H9 (cell line): ENCODE measurements around the gene DPYSL3. TPM values are rescaled to one million over a fixed set of nuclear protein-coding genes. Genes with fewer than 3 reads are reported as not detected.
A peak's percentile ranks its signal among the peaks of the same experiment; 100 is the strongest.

Experiments used
- DNase-seq: peaks from one replicate; pipeline ENCODE4 v3.0.0-alpha.2; 2017
- H2AFZ ChIP-seq: one replicate; pipeline ENCODE4 v1.6.1; 2013; ENCODE audit warnings: mild to moderate bottlenecking, low read length, control low read depth, moderate library complexity
- H2AK5ac ChIP-seq: 2 replicates; pipeline ENCODE4 v1.6.1; 2013; ENCODE audit warnings: low read length, control low read depth, mixed read lengths; ENCODE audit not compliant: insufficient read length
- H2BK120ac ChIP-seq: one replicate; pipeline ENCODE4 v1.6.1; 2013; ENCODE audit warnings: low read depth, mild to moderate bottlenecking, low read length, control low read depth, inconsistent platforms; ENCODE audit not compliant: poor library complexity, severe bottlenecking
- H2BK12ac ChIP-seq: 2 replicates; pipeline ENCODE4 v1.6.1; 2013; ENCODE audit warnings: low read length, control low read depth, mixed read lengths, low read depth; ENCODE audit not compliant: insufficient read length
- H2BK15ac ChIP-seq: 2 replicates; pipeline ENCODE4 v1.6.1; 2013; ENCODE audit warnings: low read depth, low read length, control low read depth
- H2BK20ac ChIP-seq: one replicate; pipeline ENCODE4 v1.6.1; 2013; ENCODE audit warnings: low read depth, mild to moderate bottlenecking, low read length, control low read depth, inconsistent platforms; ENCODE audit not compliant: poor library complexity, severe bottlenecking
- H2BK5ac ChIP-seq: 2 replicates; pipeline ENCODE4 v1.6.1; 2013; ENCODE audit warnings: low read length, control low read depth, mixed read lengths; ENCODE audit not compliant: insufficient read length
- H3K14ac ChIP-seq: 2 replicates; pipeline ENCODE4 v1.6.1; 2013; ENCODE audit warnings: low read length, control low read depth; ENCODE audit not compliant: insufficient read depth
- H3K18ac ChIP-seq: 2 replicates; pipeline ENCODE4 v1.6.1; 2013; ENCODE audit warnings: low read depth, mild to moderate bottlenecking, mixed read lengths, low read length, control low read depth; ENCODE audit not compliant: insufficient read length
- H3K23ac ChIP-seq: 2 replicates; pipeline ENCODE4 v1.6.1; 2013; ENCODE audit warnings: low read length, control low read depth, mixed read lengths, low read depth; ENCODE audit not compliant: insufficient read length
- H3K23me2 ChIP-seq: 2 replicates; pipeline ENCODE4 v1.6.1; 2013; ENCODE audit warnings: low read depth, mild to moderate bottlenecking, mixed read lengths, low read length, control low read depth; ENCODE audit not compliant: insufficient read length, poor library complexity, severe bottlenecking
- H3K27ac ChIP-seq: 2 replicates; pipeline ENCODE4 v1.5.1; 2013; ENCODE audit warnings: low read length, control low read depth, mixed read lengths, low read depth; ENCODE audit not compliant: insufficient read length
- H3K27me3 ChIP-seq: 2 replicates; pipeline ENCODE4 v1.6.1; 2013; ENCODE audit warnings: low read length, control low read depth, inconsistent platforms; ENCODE audit not compliant: insufficient read depth
- H3K4ac ChIP-seq: 2 replicates; pipeline ENCODE4 v1.6.1; 2013; ENCODE audit warnings: low read depth, mild to moderate bottlenecking, control low read depth, inconsistent platforms, low read length, moderate library complexity
- H3K4me1 ChIP-seq: 2 replicates; pipeline ENCODE4 v1.6.1; 2013; ENCODE audit warnings: low read length, control low read depth, inconsistent platforms; ENCODE audit not compliant: insufficient read depth
- H3K4me2 ChIP-seq: 2 replicates; pipeline ENCODE4 v1.6.1; 2013; ENCODE audit warnings: low read length, control low read depth, mixed read lengths; ENCODE audit not compliant: insufficient read length, insufficient read depth
- H3K56ac ChIP-seq: 2 replicates; pipeline ENCODE4 v1.6.1; 2013; ENCODE audit warnings: low read depth, mild to moderate bottlenecking, mixed read lengths, low read length, control low read depth; ENCODE audit not compliant: insufficient read length
- H3K79me1 ChIP-seq: 2 replicates; pipeline ENCODE4 v1.6.1; 2013; ENCODE audit warnings: low read depth, mild to moderate bottlenecking, moderate library complexity, low read length, control low read depth, inconsistent platforms; ENCODE audit not compliant: insufficient read depth, poor library complexity, severe bottlenecking
- H3K79me2 ChIP-seq: 2 replicates; pipeline ENCODE4 v1.6.1; 2013; ENCODE audit warnings: low read length, control low read depth, inconsistent platforms; ENCODE audit not compliant: insufficient read depth
- H3K9ac ChIP-seq: 2 replicates; pipeline ENCODE4 v1.6.1; 2013; ENCODE audit warnings: low read length, control low read depth, mixed read lengths; ENCODE audit not compliant: insufficient read length; ENCODE audit errors: extremely low read depth
- H3K9me3 ChIP-seq: one replicate; pipeline ENCODE4 v1.6.1; 2013; ENCODE audit warnings: low read depth, low read length, inconsistent platforms; ENCODE audit not compliant: control insufficient read depth
- H3T11ph ChIP-seq: one replicate; pipeline ENCODE4 v1.6.1; 2013; ENCODE audit warnings: mild to moderate bottlenecking, low read length, control low read depth, inconsistent platforms
- H4K20me1 ChIP-seq: one replicate; pipeline ENCODE4 v1.6.1; 2013; ENCODE audit not compliant: control insufficient read depth, insufficient read length, insufficient read depth
- H4K5ac ChIP-seq: 2 replicates; pipeline ENCODE4 v1.6.1; 2013; ENCODE audit warnings: low read depth, mild to moderate bottlenecking, mixed read lengths, low read length, control low read depth; ENCODE audit not compliant: insufficient read length
- H4K8ac ChIP-seq: replicated peaks from 2 replicates; pipeline ENCODE4 v1.6.1; 2013; ENCODE audit warnings: low read length, control low read depth, mixed read lengths, low read depth; ENCODE audit not compliant: insufficient read length
- H4K91ac ChIP-seq: 2 replicates; pipeline ENCODE4 v1.6.1; 2013; ENCODE audit warnings: low read depth, mild to moderate bottlenecking, moderate library complexity, mixed read lengths, low read length, control low read depth; ENCODE audit not compliant: insufficient read length
- H3K27ac Mint-ChIP-seq, 3 experiments: 2 replicates in 2 of 3; 3 replicates in 1 of 3; pipeline ENCODE4 v1.8.0; 2020 to 2021; ENCODE audit warnings: mixed read lengths in 3 of 3, mild to moderate bottlenecking in 1 of 3, moderate library complexity in 1 of 3
- H3K27me3 Mint-ChIP-seq: 2 replicates; pipeline ENCODE4 v1.8.0; 2021; ENCODE audit warnings: low read depth, mild to moderate bottlenecking, moderate library complexity, mixed read lengths
- H3K36me3 Mint-ChIP-seq, 3 experiments: 2 replicates in 2 of 3; 3 replicates in 1 of 3; pipeline ENCODE4 v1.8.0; 2020 to 2021; ENCODE audit warnings: low read depth in 3 of 3, mixed read lengths in 3 of 3; ENCODE audit not compliant: insufficient read depth in 1 of 3
- H3K4me1 Mint-ChIP-seq, 2 experiments: 2 replicates each; pipeline ENCODE4 v1.8.0; 2020; ENCODE audit warnings: mixed read lengths in 2 of 2
- H3K4me3 Mint-ChIP-seq, 2 experiments: 2 replicates in 1 of 2; 3 replicates in 1 of 2; pipeline ENCODE4 v1.8.0; 2020 to 2021; ENCODE audit warnings: mild to moderate bottlenecking in 2 of 2, mixed read lengths in 2 of 2, moderate library complexity in 1 of 2
- H3K9me3 Mint-ChIP-seq, 2 experiments: 2 replicates in 1 of 2; 3 replicates in 1 of 2; pipeline ENCODE4 v1.8.0; 2020; ENCODE audit warnings: mild to moderate bottlenecking in 2 of 2, mixed read lengths in 2 of 2, moderate library complexity in 1 of 2
- WGBS: extraction: QIAGEN DNeasy Blood & Tissue Kit; methylation state at CpG from one replicate; pipeline ENCODE4 v1.1.7; 2013; ENCODE audit warnings: missing lambda C conversion rate, low lambda C conversion rate, mixed read lengths; ENCODE audit not compliant: insufficient read length; ENCODE audit errors: extremely low coverage; 5-methylcytosine and 5-hydroxymethylcytosine counted together
- total RNA-seq: library from RNA; stranded (reverse); gene quantifications from 2 replicates; pipeline ENCODE4 v1.2.1, GENCODE V29; 2021
- TF ChIP-seq, protein P1 (sequence below): fragments of 200-600 bp; sonication (generic); conservative IDR thresholded peaks from 3 replicates; pipeline ENCODE4 v1.8.0; 2021; ENCODE audit warnings: antibody characterized with exemption, mild to moderate bottlenecking

Gene DPYSL3
- total RNA-seq, 1 experiment from 2014 or later = 515 TPM

DNA sequence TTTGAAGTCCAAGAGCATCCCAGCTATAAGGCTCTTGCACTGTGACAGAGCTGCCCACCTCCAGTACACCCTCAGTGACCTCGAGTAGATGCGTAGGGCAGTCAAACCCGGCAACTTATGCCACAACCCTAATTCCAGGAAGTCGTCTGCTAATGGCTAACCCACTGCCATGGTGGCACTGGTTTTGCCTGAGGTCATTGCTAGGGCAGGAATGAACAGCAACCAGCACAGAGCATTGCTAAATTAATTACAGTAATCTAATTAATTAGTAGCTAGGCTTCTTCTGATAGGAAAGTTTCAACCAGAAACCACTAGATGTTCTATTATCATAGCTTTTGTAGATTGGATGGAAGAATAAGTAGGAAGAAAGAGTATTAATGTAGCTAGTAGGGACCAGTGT is 122.8 kb downstream of the DPYSL3 start:
- no peak overlapping the region for H2BK120ac ChIP-seq
- no peak overlapping the region for H4K8ac ChIP-seq
- no peak overlapping the region for H4K91ac ChIP-seq
- H3K9ac ChIP-seq = no peak overlapping the region
- H4K5ac ChIP-seq = no peak overlapping the region
- H3K18ac ChIP-seq = no peak overlapping the region
- no peak overlapping the region for H3K56ac ChIP-seq
- WGBS = no CpG with 5 or more reads among the region's 4 CpGs
- Mint-ChIP-seq H3K9me3 (peaks cover 2% of the 10 kb centered on the region in 2 experiments; a peak in 3 of 5 replicates), H3K27me3 (no peaks in the 10 kb centered on the region; the same call in 1 of the 2 replicates), H3K36me3 (peaks cover 5 to 22% (median 21%) of the 10 kb centered on the region in 3 experiments; a peak in 6 of 7 replicates), H3K27ac (peak overlapping the region in 1 of 3 experiments; percentile 38; a peak in 1 of 7 replicates), H3K4me1 (peaks cover 40 to 57% of the 10 kb centered on the region in 2 experiments), H3K4me3 (no peak overlapping the region)
- no peak overlapping the region for H3K23ac ChIP-seq
- H3T11ph ChIP-seq = no peak overlapping the region
- no peaks in the 10 kb centered on the region for H3K79me1 ChIP-seq
- no peak overlapping the region for H3K4ac ChIP-seq
- H3K27me3 ChIP-seq = no peaks in the 10 kb centered on the region
- no peak overlapping the region for H2AK5ac ChIP-seq
- no peak overlapping the region for H3K27ac ChIP-seq
- H3K79me2 ChIP-seq = no peaks in the 10 kb centered on the region
- no peak for DNase-seq
- H2BK12ac ChIP-seq = no peak overlapping the region
- H3K9me3 ChIP-seq = no peaks in the 10 kb centered on the region
- H2BK15ac ChIP-seq = no peak overlapping the region
- H3K14ac ChIP-seq = no peak overlapping the region
- peaks cover 9% of the 10 kb centered on the region; the same call in 1 of the 2 replicates for H3K4me1 ChIP-seq
- TF ChIP-seq, protein P1, sequence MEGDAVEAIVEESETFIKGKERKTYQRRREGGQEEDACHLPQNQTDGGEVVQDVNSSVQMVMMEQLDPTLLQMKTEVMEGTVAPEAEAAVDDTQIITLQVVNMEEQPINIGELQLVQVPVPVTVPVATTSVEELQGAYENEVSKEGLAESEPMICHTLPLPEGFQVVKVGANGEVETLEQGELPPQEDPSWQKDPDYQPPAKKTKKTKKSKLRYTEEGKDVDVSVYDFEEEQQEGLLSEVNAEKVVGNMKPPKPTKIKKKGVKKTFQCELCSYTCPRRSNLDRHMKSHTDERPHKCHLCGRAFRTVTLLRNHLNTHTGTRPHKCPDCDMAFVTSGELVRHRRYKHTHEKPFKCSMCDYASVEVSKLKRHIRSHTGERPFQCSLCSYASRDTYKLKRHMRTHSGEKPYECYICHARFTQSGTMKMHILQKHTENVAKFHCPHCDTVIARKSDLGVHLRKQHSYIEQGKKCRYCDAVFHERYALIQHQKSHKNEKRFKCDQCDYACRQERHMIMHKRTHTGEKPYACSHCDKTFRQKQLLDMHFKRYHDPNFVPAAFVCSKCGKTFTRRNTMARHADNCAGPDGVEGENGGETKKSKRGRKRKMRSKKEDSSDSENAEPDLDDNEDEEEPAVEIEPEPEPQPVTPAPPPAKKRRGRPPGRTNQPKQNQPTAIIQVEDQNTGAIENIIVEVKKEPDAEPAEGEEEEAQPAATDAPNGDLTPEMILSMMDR = no peak
- H4K20me1 ChIP-seq = no peaks in the 10 kb centered on the region
- H3K23me2 ChIP-seq = no peaks in the 10 kb centered on the region
- no peak overlapping the region for H2AFZ ChIP-seq
- no peak overlapping the region for H3K4me2 ChIP-seq
- no peak overlapping the region for H2BK20ac ChIP-seq
- no peak overlapping the region for H2BK5ac ChIP-seq
